PC-3 (cell line): ENCODE measurements around the gene C4orf33. TPM values are rescaled to one million over a fixed set of nuclear protein-coding genes. Genes with fewer than 3 reads are reported as not detected.

Experiments used
- ATAC-seq: fragments of 200-7000 bp; cut with Tn5 transposase; 2 replicates; pipeline ENCODE4 v1.9.1; 2020; ENCODE audit warnings: mild to moderate bottlenecking, moderate library complexity
- BruUV-seq: library from RNA; stranded (reverse); fragments of 400-500 nt; replicated peaks from 2 replicates; lab custom pipeline; 2021; lab: Mats Ljungman, UMichigan
- CTCF ChIA-PET: fragments of 300-600 bp; sonication (Branson Sonifier 250); formaldehyde crosslinking; loops from one replicate; lab custom pipeline; 2022; ENCODE audit warnings: antibody characterized with exemption; lab: Charles Lee
- POLR2A ChIA-PET: fragments of 300-600 bp; sonication (Branson Sonifier 250); formaldehyde crosslinking; loops from one replicate; lab custom pipeline; 2022; ENCODE audit warnings: antibody characterized with exemption; ENCODE audit not compliant: unreplicated experiment; lab: Charles Lee
- DNase-seq: peaks from one replicate; pipeline ENCODE4 v3.0.0-alpha.2; 2015
- H2AFZ ChIP-seq: fragments of 300-600 bp; sonication (generic); 2 replicates; pipeline ENCODE4 v1.6.0; 2016; ENCODE audit warnings: antibody characterized with exemption, low read length
- H3F3A ChIP-seq: fragments of 300-600 bp; sonication (generic); one replicate; pipeline ENCODE4 v1.6.0; 2017; ENCODE audit warnings: antibody characterized with exemption, low read length, control low read depth, mild to moderate bottlenecking; ENCODE audit not compliant: unreplicated experiment
- H3K27ac ChIP-seq: fragments of 300-600 bp; sonication (generic); 2 replicates; pipeline ENCODE4 v1.5.1; 2016; ENCODE audit warnings: mild to moderate bottlenecking, low read length
- H3K27me3 ChIP-seq: fragments of 300-600 bp; sonication (generic); 2 replicates; pipeline ENCODE4 v1.6.1; 2016; ENCODE audit warnings: low read length, mixed read lengths
- H3K36me3 ChIP-seq: fragments of 300-600 bp; sonication (generic); 2 replicates; pipeline ENCODE4 v1.6.1; 2016; ENCODE audit warnings: low read depth, mixed run types, low read length, mixed read lengths
- H3K4me1 ChIP-seq: fragments of 300-600 bp; sonication (generic); 2 replicates; pipeline ENCODE4 v1.5.1; 2016; ENCODE audit warnings: low read length; ENCODE audit not compliant: insufficient read depth
- H3K4me2 ChIP-seq: fragments of 300-600 bp; sonication (generic); 2 replicates; pipeline ENCODE4 v1.6.0; 2016; ENCODE audit warnings: low read length
- H3K4me3 ChIP-seq: fragments of 300-600 bp; sonication (generic); 2 replicates; pipeline ENCODE4 v1.5.1; 2016; ENCODE audit warnings: mild to moderate bottlenecking, low read length, mixed read lengths
- H3K79me2 ChIP-seq: fragments of 300-600 bp; sonication (generic); 2 replicates; pipeline ENCODE4 v1.6.1; 2017; ENCODE audit warnings: low read length, mixed read lengths
- H3K9ac ChIP-seq: fragments of 300-600 bp; sonication (generic); 2 replicates; pipeline ENCODE4 v1.6.0; 2016; ENCODE audit warnings: mild to moderate bottlenecking, low read length
- H3K9me2 ChIP-seq: fragments of 300-600 bp; sonication (generic); replicated peaks from 2 replicates; pipeline ENCODE4 v1.6.1; 2016; ENCODE audit warnings: mixed run types, low read length, mixed read lengths
- H3K9me3 ChIP-seq: fragments of 300-600 bp; sonication (generic); 2 replicates; pipeline ENCODE4 v1.6.1; 2016; ENCODE audit warnings: low read length, mixed read lengths
- H4K20me1 ChIP-seq: fragments of 300-600 bp; sonication (generic); 2 replicates; pipeline ENCODE4 v1.6.1; 2016; ENCODE audit warnings: low read length, mixed read lengths
- EZH2 ChIP-seq: fragments of 300-600 bp; sonication (generic); IDR thresholded peaks from one replicate; pipeline ENCODE4 v1.6.1; 2017; ENCODE audit warnings: antibody characterized with exemption, mild to moderate bottlenecking, low read length; ENCODE audit not compliant: unreplicated experiment
- EZH2phosphoT487 ChIP-seq: fragments of 300-600 bp; sonication (generic); IDR thresholded peaks from 2 replicates; pipeline ENCODE4 v1.6.1; 2018; ENCODE audit warnings: mild to moderate bottlenecking, antibody characterized with exemption, low read length, borderline replicate concordance
- intact Hi-C: fragments of 100-400 bp; cut with micrococcal nuclease; formaldehyde crosslinking; loops from 2 replicates; pipeline ENCODE4 v1.9.0; 2023
- total RNA-seq: library from RNA; depleted of rRNA; stranded (reverse); fragments of >200 nt; gene quantifications from 2 replicates; pipeline ENCODE4 v1.2.3, GENCODE V29; 2014; rRNA removed
- TF ChIP-seq, protein P1 (sequence below): fragments of 300-600 bp; sonication (generic); conservative IDR thresholded peaks from 2 replicates; pipeline ENCODE4 v1.5.1; 2017; ENCODE audit warnings: antibody characterized with exemption, low read depth, mild to moderate bottlenecking, low read length

Gene C4orf33
- total RNA-seq, 1 experiment from 2014 or later: 2.8 TPM

DNA sequence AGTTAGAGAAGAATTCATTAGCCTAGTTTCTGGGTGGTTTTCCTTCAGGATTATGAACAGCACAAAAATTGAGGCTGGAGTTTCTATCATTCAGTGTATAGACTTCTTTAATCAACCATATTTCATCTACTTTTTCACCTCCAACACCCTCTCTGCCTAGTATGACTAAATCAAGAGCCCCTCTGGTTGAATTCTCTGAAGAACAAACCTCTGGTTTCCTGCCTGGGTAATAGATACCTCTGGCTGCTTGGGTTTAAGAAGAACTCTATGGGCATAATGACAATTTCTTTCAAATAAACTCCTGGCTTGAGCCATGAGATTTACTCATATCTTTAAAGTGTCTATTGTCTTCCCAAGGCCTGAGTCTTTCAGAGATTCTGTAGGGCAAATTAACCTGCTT, 66.5 kb downstream of the C4orf33 start:
- Histone ChIP-seq H3K27ac (no peak overlapping the region), H3K4me3 (no peak overlapping the region), H3K9ac (no peak overlapping the region), H2AFZ (no peak overlapping the region), H3K4me2 (no peak overlapping the region), H3K36me3 (no peaks in the 10 kb centered on the region), H3F3A (no peaks in the 10 kb centered on the region), H3K9me2 (no peaks in the 10 kb centered on the region), H3K27me3 (0 out of 2 replicates have a peak, but pooled peaks cover 4% of the 10 kb centered on the region), H3K79me2 (no peaks in the 10 kb centered on the region), H3K4me1 (no peaks in the 10 kb centered on the region), H3K9me3 (no peaks in the 10 kb centered on the region), H4K20me1 (no peaks in the 10 kb centered on the region)
- no TSS peak for BruUV-seq
- POLR2A ChIA-PET: interaction anchor here (0.5 kb wide), 1 partner anchor 114 kb away, joined by 3 read pairs; no protein-coding TSS in a partner anchor
- intact Hi-C loops: no loop called here
- no peak for ATAC-seq
- DNase-seq: no peak
- CTCF ChIA-PET: no interaction called here
- TF ChIP-seq, protein P1, sequence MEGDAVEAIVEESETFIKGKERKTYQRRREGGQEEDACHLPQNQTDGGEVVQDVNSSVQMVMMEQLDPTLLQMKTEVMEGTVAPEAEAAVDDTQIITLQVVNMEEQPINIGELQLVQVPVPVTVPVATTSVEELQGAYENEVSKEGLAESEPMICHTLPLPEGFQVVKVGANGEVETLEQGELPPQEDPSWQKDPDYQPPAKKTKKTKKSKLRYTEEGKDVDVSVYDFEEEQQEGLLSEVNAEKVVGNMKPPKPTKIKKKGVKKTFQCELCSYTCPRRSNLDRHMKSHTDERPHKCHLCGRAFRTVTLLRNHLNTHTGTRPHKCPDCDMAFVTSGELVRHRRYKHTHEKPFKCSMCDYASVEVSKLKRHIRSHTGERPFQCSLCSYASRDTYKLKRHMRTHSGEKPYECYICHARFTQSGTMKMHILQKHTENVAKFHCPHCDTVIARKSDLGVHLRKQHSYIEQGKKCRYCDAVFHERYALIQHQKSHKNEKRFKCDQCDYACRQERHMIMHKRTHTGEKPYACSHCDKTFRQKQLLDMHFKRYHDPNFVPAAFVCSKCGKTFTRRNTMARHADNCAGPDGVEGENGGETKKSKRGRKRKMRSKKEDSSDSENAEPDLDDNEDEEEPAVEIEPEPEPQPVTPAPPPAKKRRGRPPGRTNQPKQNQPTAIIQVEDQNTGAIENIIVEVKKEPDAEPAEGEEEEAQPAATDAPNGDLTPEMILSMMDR: no peak
- TF ChIP-seq EZH2 (no peak), EZH2phosphoT487 (no peak)

DNA sequence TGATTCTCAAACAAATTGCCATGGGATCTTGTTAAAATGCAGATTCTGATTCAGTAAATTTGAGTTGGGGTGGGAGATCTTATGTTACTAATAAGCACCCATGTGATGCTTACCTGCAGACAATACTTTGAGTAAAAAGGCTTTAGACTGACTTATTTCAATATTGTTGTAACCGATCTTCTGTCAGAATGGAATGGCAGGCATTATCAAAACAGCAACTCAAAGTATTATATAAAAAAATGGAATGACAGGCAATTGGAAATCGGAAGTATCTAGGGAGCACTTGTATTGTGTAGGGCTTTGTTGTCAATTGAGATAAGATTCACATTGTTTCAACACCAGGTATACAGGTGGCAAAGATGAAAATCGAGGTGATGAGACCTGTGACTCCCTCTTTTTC, 67.5 kb downstream of the C4orf33 start:
- no peaks in the 10 kb centered on the region for H3K36me3 ChIP-seq
- H3K9ac ChIP-seq: no peak overlapping the region
- H3F3A ChIP-seq: no peaks in the 10 kb centered on the region
- TF ChIP-seq EZH2phosphoT487: no peak
- TF ChIP-seq EZH2: no peak
- TF ChIP-seq, protein P1: no peak
- CTCF ChIA-PET: no interaction called here
- no TSS peak for BruUV-seq
- H2AFZ ChIP-seq: no peak overlapping the region
- H4K20me1 ChIP-seq: no peaks in the 10 kb centered on the region
- no peaks in the 10 kb centered on the region for H3K9me2 ChIP-seq
- no peaks in the 10 kb centered on the region for H3K9me3 ChIP-seq
- H3K27ac ChIP-seq: no peak overlapping the region
- no peak for DNase-seq
- 0 out of 2 replicates have a peak, but pooled peaks cover 5% of the 10 kb centered on the region for H3K27me3 ChIP-seq
- no peak overlapping the region for H3K4me3 ChIP-seq
- H3K79me2 ChIP-seq: no peaks in the 10 kb centered on the region
- no peaks in the 10 kb centered on the region for H3K4me1 ChIP-seq
- ATAC-seq: no peak
- POLR2A ChIA-PET: no interaction called here
- intact Hi-C loops: no loop called here
- H3K4me2 ChIP-seq: no peak overlapping the region

DNA sequence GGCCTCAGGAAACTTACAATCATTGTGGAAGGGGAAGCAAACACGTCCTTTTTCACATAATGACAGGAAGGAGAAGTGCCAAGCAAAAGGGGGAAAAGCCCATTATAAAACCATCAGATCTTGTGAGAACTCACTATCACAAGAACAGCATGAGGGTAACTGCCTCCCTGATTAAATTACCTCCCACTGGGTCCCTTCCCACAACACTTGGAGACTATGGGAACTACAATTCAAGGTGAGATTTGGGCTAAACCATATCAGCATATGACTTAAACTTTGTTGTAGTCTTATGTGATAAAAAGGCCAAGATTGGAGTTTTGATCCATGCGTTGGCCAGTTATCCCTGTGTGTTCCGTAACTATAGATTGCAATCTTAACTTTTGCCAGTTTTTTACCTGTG, 68.3 kb downstream of the C4orf33 start:
- ATAC-seq: no peak
- Histone ChIP-seq H3K4me1 (no peaks in the 10 kb centered on the region), H3F3A (no peaks in the 10 kb centered on the region), H3K4me3 (no peak overlapping the region), H3K9ac (no peak overlapping the region), H3K79me2 (no peaks in the 10 kb centered on the region), H3K9me2 (no peaks in the 10 kb centered on the region), H3K27ac (no peak overlapping the region), H3K9me3 (no peaks in the 10 kb centered on the region), H2AFZ (no peak overlapping the region), H3K27me3 (0 out of 2 replicates have a peak, but pooled peaks cover 5% of the 10 kb centered on the region), H3K36me3 (no peaks in the 10 kb centered on the region), H4K20me1 (no peaks in the 10 kb centered on the region), H3K4me2 (no peak overlapping the region)
- POLR2A ChIA-PET: no interaction called here
- intact Hi-C loops: no loop called here
- no peak for TF ChIP-seq EZH2
- no peak for TF ChIP-seq EZH2phosphoT487
- TF ChIP-seq, protein P1: no peak
- CTCF ChIA-PET: no interaction called here
- no peak for DNase-seq
- no TSS peak for BruUV-seq

Other genes with a start within 250 kb of the C4orf33 start
- 14.2 and 15.2 TPM in 2 replicates for gene SCLT1, start 2.6 kb upstream of the C4orf33 start, total RNA-seq